ENCODE data around the gene GEN1.

The GEN1 gene

GRCh38 chr2:17827785-17828184 lies 73.8 kb downstream of the GEN1 start:
- DNase-seq, result no peak

- peak; percentile 58 to 74 for DNase-seq
These were observed 76.4 kb downstream of the GEN1 start for GRCh38 chr2:17830053-17831034.

- DNase-seq, result no peak
These were observed 81.6 kb downstream of the GEN1 start for GRCh38 chr2:17835516-17835915.
